NOMO-1 treated with DMSO at 0.1 percent for 48 hours (cell line): ENCODE results near the gene EFCAB6.

Experiments used
- DNase-seq: peaks from one replicate; lab custom pipeline; 2025; ENCODE audit not compliant: unreplicated experiment; lab: John Stamatoyannopoulos, UW

The EFCAB6 gene

GRCh38 chr22:43554694-43555365, 257.3 kb downstream of the EFCAB6 start:
- DNase-seq: no peak

- no peak for DNase-seq
Observed at GRCh38 chr22:43554259-43554636, 257.9 kb downstream of the EFCAB6 start.

GRCh38 chr22:43553451-43554258, 258.4 kb downstream of the EFCAB6 start:
- DNase-seq: no peak

- DNase-seq: no peak
Observed at GRCh38 chr22:43550672-43551071, 261.4 kb downstream of the EFCAB6 start.

- no peak for DNase-seq
Observed at GRCh38 chr22:43550024-43550620, 262.0 kb downstream of the EFCAB6 start.

- DNase-seq: no peak
Observed at GRCh38 chr22:43546186-43546585, 265.9 kb downstream of the EFCAB6 start.

GRCh38 chr22:43544289-43544673, 267.8 kb downstream of the EFCAB6 start:
- DNase-seq: no peak

- DNase-seq: no peak
Observed at GRCh38 chr22:43543522-43544288, 268.4 kb downstream of the EFCAB6 start.

- DNase-seq: no peak
Observed at GRCh38 chr22:43542681-43543521, 269.2 kb downstream of the EFCAB6 start.

GRCh38 chr22:43541462-43542407, 270.4 kb downstream of the EFCAB6 start:
- DNase-seq: no peak

- DNase-seq: no peak
Observed at GRCh38 chr22:43541022-43541421, 271.1 kb downstream of the EFCAB6 start.

GRCh38 chr22:43540529-43540923, 271.6 kb downstream of the EFCAB6 start:
- no peak for DNase-seq

- no peak for DNase-seq
Observed at GRCh38 chr22:43539572-43540528, 272.3 kb downstream of the EFCAB6 start.

- DNase-seq: peak; percentile 23
Observed at GRCh38 chr22:43537019-43537585, 275.0 kb downstream of the EFCAB6 start.

- DNase-seq: no peak
Observed at GRCh38 chr22:43535741-43536140, 276.4 kb downstream of the EFCAB6 start.

GRCh38 chr22:43535336-43535735, 276.8 kb downstream of the EFCAB6 start:
- no peak for DNase-seq

GRCh38 chr22:43534916-43535315, 277.2 kb downstream of the EFCAB6 start:
- DNase-seq: no peak
